ENCODE measurements around the gene MRPL51. TPM values are rescaled to one million over a fixed set of nuclear protein-coding genes. Genes with fewer than 3 reads are reported as not detected.

The MRPL51 gene
- total and polyA plus RNA-seq, 2 of the 8 experiments (the other 6 are each of a cell fraction or from before 2014, with no cell fraction given): 119 to 331 TPM

GRCh38 chr12:6508087-6508486, 15.0 kb upstream of the MRPL51 start:
- Histone ChIP-seq H2BK12ac (ENCODE audit: low read depth, low read length) (no peak overlapping the region), H3K79me2 (ENCODE audit: control insufficient read depth in 1 of 2, insufficient read depth in 2 of 2, low read length in 2 of 2) (peaks cover 0 to 26% of the 10 kb centered on the region in 2 experiments; a peak in 2 of 4 replicates), H3K4me1 (replicated peaks in 1 of 4; ENCODE audit: control insufficient read depth in 3 of 4, insufficient read depth in 4 of 4, low read length in 3 of 4) (peaks cover 3 to 7% (median 5%) of the 10 kb centered on the region in 4 experiments; a peak in 4 of 7 replicates), H2BK15ac (ENCODE audit: low read length) (no peak overlapping the region), H4K20me1 (replicated peaks in 1 of 2; ENCODE audit: control insufficient read depth in 1 of 2, insufficient read depth in 2 of 2, low read length in 2 of 2) (peaks cover 0 to 2% of the 10 kb centered on the region in 2 experiments), H3K36me3 (ENCODE audit: control insufficient read depth in 2 of 4, insufficient read depth in 4 of 4, low read length in 3 of 4) (peaks cover 19 to 47% (median 37%) of the 10 kb centered on the region in 4 experiments), H3K23ac (ENCODE audit: insufficient read length) (no peak overlapping the region), H3K27ac (ENCODE audit: low read depth, low read length) (no peak overlapping the region; the same call in 1 of the 2 replicates), H3K4me3 (ENCODE audit: extremely low read depth in 1 of 4, insufficient read depth in 2 of 4, low read depth in 3 of 4, low read length in 4 of 4) (no peak overlapping the region), H3K9me3 (ENCODE audit: insufficient read depth in 2 of 2, low read depth in 1 of 2, low read length in 1 of 2) (no peaks in the 10 kb centered on the region), H4K5ac (ENCODE audit: insufficient read length, low read depth, low read length) (no peak overlapping the region), H4K91ac (replicated peaks; ENCODE audit: insufficient read length, low read length) (no peak overlapping the region), H3K79me1 (ENCODE audit: low read depth, low read length) (peaks cover 5% of the 10 kb centered on the region), H3K18ac (ENCODE audit: extremely low read depth, low read length) (no peak overlapping the region), H2AK5ac (ENCODE audit: low read depth, low read length) (0 out of 2 replicates have a peak overlapping the region, but pooled peaks have one; percentile 60), H2BK120ac (replicated peaks; ENCODE audit: low read depth, low read length) (no peak overlapping the region), H3K23me2 (ENCODE audit: low read depth, low read length) (no peaks in the 10 kb centered on the region), H3K4ac (replicated peaks; ENCODE audit: insufficient read length, low read depth, low read length) (no peak overlapping the region), H3K56ac (replicated peaks; ENCODE audit: insufficient read length, low read depth, low read length) (no peak overlapping the region), H3K4me2 (ENCODE audit: insufficient read depth in 1 of 2, low read depth in 2 of 2, low read length in 2 of 2) (no peak overlapping the region; a peak in 1 of 4 replicates), H3K9ac (replicated peaks in 1 of 4; ENCODE audit: extremely low read depth in 1 of 4, low read depth in 3 of 4, low read length in 3 of 4) (no peak overlapping the region), H2BK5ac (ENCODE audit: low read depth, low read length) (no peak overlapping the region; the same call in 1 of the 2 replicates), H3K27me3 (replicated peaks in 1 of 4; ENCODE audit: control insufficient read depth in 3 of 4, extremely low read depth in 1 of 4, insufficient read depth in 3 of 4, low read length in 3 of 4) (no peaks in the 10 kb centered on the region), H4K8ac (ENCODE audit: extremely low read depth, insufficient read depth, low read length) (no peak overlapping the region), H2AFZ (ENCODE audit: low read length) (no peak overlapping the region), H3K14ac (ENCODE audit: insufficient read length) (no peak overlapping the region), H2BK20ac (ENCODE audit: low read length) (0 out of 2 replicates have a peak overlapping the region, but pooled peaks have one; percentile 27)
- POLR2A ChIA-PET (ENCODE audit: partially characterized antibody): interaction anchor here (0.7 to 5.9 kb wide), 11 partner anchors 9 to 132 kb away, joined by 3 to 37 read pairs (median 5); partner anchors contain the start of genes GAPDH, SCNN1A and VAMP1
- no peak for DNase-seq (ENCODE audit: low read depth in 1 of 2, low spot score in 2 of 2)
- TF ChIP-seq SIRT6 (IDR thresholded peaks at IDR 0.05; ENCODE audit: low read length) (no peak), SRF (IDR thresholded peaks at IDR 0.05; ENCODE audit: low read depth, low read length) (no peak), RBBP5 (IDR thresholded peaks at IDR 0.05; ENCODE audit: borderline replicate concordance, low read depth, low read length) (no peak), NANOG (IDR thresholded peaks at IDR 0.05; ENCODE audit: insufficient read depth, low read depth, low read length, poor library complexity, severe bottlenecking) (no peak), TCF12 (IDR thresholded peaks at IDR 0.05; ENCODE audit: low read depth, low read length) (no peak), RFX5 (IDR thresholded peaks at IDR 0.05; ENCODE audit: borderline replicate concordance, low read depth, low read length) (no peak)
- FAIRE-seq: no peak
- CTCF ChIA-PET (ENCODE audit: partially characterized antibody): interaction anchor here (0.7 to 1.4 kb wide), 4 partner anchors 11 to 84 kb away, joined by 3 to 6 read pairs (median 4); no protein-coding TSS in a partner anchor
- WGBS, 2 experiments (ENCODE audit: extremely low coverage in 1 of 2, insufficient coverage in 1 of 2, insufficient read length in 1 of 2, insufficient replicate concordance in 2 of 2, low coverage in 1 of 2, low lambda C conversion rate in 2 of 2, missing lambda C conversion rate in 1 of 2): 82% methylated on average over 7 of the region's 7 CpGs; no CpG with 5 or more reads in 1 of the 2 experiments

Data from H1 (cell line).